MCF 10A (cell line): ENCODE results near the gene DOC2A. TPM values are rescaled to one million over a fixed set of nuclear protein-coding genes. Genes with fewer than 3 reads are reported as not detected.
A peak's percentile ranks its signal among the peaks of the same experiment; 100 is the strongest.
"Not testable (repeated sequence)": the region's sequence is repeated elsewhere in the genome, so short reads cannot be mapped to it uniquely, and the experiment has no call there.

Source experiments
- BruUV-seq: library from RNA; stranded (reverse); fragments of 400-500 nt; replicated peaks from 2 replicates; lab custom pipeline; 2021; lab: Mats Ljungman, UMichigan
- CTCF ChIA-PET: fragments of 300-600 bp; sonication (Branson Sonifier 250); formaldehyde crosslinking; extraction: SDS; loops from one replicate; lab custom pipeline; 2021; ENCODE audit warnings: antibody characterized with exemption, inconsistent platforms; lab: Yijun Ruan, JAX
- POLR2A ChIA-PET: fragments of 300-600, 350-650 bp; sonication (Branson Sonifier 250); formaldehyde crosslinking; extraction: SDS; loops from one replicate; lab custom pipeline; 2020; ENCODE audit warnings: antibody characterized with exemption, inconsistent platforms; lab: Yijun Ruan, JAX
- DNase-seq: peaks from one replicate; pipeline ENCODE4 v3.0.0-alpha.2; 2018; ENCODE audit not compliant: unreplicated experiment
- H3K27ac Mint-ChIP-seq: one replicate; pipeline ENCODE4 v1.8.0; 2022; ENCODE audit warnings: mild to moderate bottlenecking, low read depth, mixed read lengths; ENCODE audit not compliant: unreplicated experiment
- H3K27me3 Mint-ChIP-seq: one replicate; pipeline ENCODE4 v1.8.0; 2022; ENCODE audit warnings: mixed read lengths; ENCODE audit not compliant: insufficient read depth, unreplicated experiment
- H3K36me3 Mint-ChIP-seq: one replicate; pipeline ENCODE4 v1.8.0; 2022; ENCODE audit warnings: mild to moderate bottlenecking, moderate library complexity, mixed read lengths; ENCODE audit not compliant: insufficient read depth, unreplicated experiment
- H3K4me1 Mint-ChIP-seq: one replicate; pipeline ENCODE4 v1.8.0; 2022; ENCODE audit warnings: mixed read lengths; ENCODE audit not compliant: insufficient read depth, unreplicated experiment
- H3K4me3 Mint-ChIP-seq: one replicate; pipeline ENCODE4 v1.8.0; 2022; ENCODE audit warnings: mild to moderate bottlenecking, moderate library complexity, mixed read lengths; ENCODE audit not compliant: unreplicated experiment
- H3K9me3 Mint-ChIP-seq: one replicate; pipeline ENCODE4 v1.8.0; 2022; ENCODE audit warnings: mixed read lengths; ENCODE audit not compliant: unreplicated experiment
- CTCF ChIP-seq: fragments of 200-600 bp; IDR thresholded peaks from one replicate; pipeline ENCODE4 v1.8.0; 2022; ENCODE audit warnings: antibody characterized with exemption, mild to moderate bottlenecking; ENCODE audit not compliant: unreplicated experiment
- intact Hi-C: fragments of 100-400 bp; cut with micrococcal nuclease; formaldehyde crosslinking; loops from 2 replicates; pipeline ENCODE4 v1.14.1; 2022
- total RNA-seq: library from RNA; stranded (reverse); gene quantifications from 2 replicates; pipeline ENCODE4 v1.2.3, GENCODE V29; 2022

The DOC2A gene
- total RNA-seq, 1 experiment from 2014 or later, result 1.2 TPM

- intact Hi-C loops, result loop anchor here (5.0 kb wide), 2 partner anchors 201 to 216 kb away; partner anchors contain the start of genes MAZ and MVP
- H3K4me3 Mint-ChIP-seq, result no peak within 1 kb of the TSS
- no peak for TF ChIP-seq CTCF
Observed at GRCh38 chr16:30022887-30023286, 12.1 kb upstream of the DOC2A start, which contains the start of gene C16orf92. Gene C16orf92, plus strand, starts transcription at chr16:30023198. Its CDS starts 143 bp downstream, at chr16:30023341.

GRCh38 chr16:30018731-30019158, 7.9 kb upstream of the DOC2A start:
- Mint-ChIP-seq H3K36me3 (peaks cover 6% of the 10 kb centered on the region), H3K27ac (no peak overlapping the region), H3K4me3 (no peak overlapping the region), H3K27me3 (no peaks in the 10 kb centered on the region), H3K4me1 (peaks cover 6% of the 10 kb centered on the region), H3K9me3 (no peaks in the 10 kb centered on the region)
- ChIA-PET POLR2A (interaction anchor here (0.6 to 1.5 kb wide), 2 partner anchors 23 to 181 kb away, joined by 3 to 7 read pairs; partner anchors contain the start of genes HIRIP3 and INO80E), CTCF (interaction anchor here (0.5 to 1.8 kb wide), 9 partner anchors 12 to 1413 kb away, joined by 3 to 8 read pairs (median 4); partner anchors contain the start of gene TLCD3B)
- no peak for TF ChIP-seq CTCF
- BruUV-seq, result no TSS peak
- intact Hi-C loops, result no loop called here
- DNase-seq, result peak; percentile 37

More at GRCh38 chr16:30022887-30023286, 12.1 kb upstream of the DOC2A start, which contains the start of gene C16orf92:
- H3K4me1 Mint-ChIP-seq, result peaks cover 6% of the 10 kb centered on the region
- DNase-seq, result no peak
- BruUV-seq, result no TSS peak
- CTCF ChIA-PET, result interaction anchor here (0.6 to 4.0 kb wide), 6 partner anchors 9 to 323 kb away, joined by 3 to 32 read pairs (median 4); partner anchors contain the start of gene TLCD3B
- peaks cover 26% of the 10 kb centered on the region for H3K27me3 Mint-ChIP-seq
- no peaks in the 10 kb centered on the region for H3K36me3 Mint-ChIP-seq
- POLR2A ChIA-PET, result interaction anchor here (1.0 to 1.6 kb wide), 2 partner anchors 9 to 215 kb away, joined by 3 read pairs; no protein-coding TSS in a partner anchor
- no peaks in the 10 kb centered on the region for H3K9me3 Mint-ChIP-seq
- H3K27ac Mint-ChIP-seq, result no peak within 1 kb of the TSS

GRCh38 chr16:30017937-30018336, 7.1 kb upstream of the DOC2A start:
- H3K27ac Mint-ChIP-seq, H3K4me1 Mint-ChIP-seq, H3K36me3 Mint-ChIP-seq, POLR2A ChIA-PET, BruUV-seq, DNase-seq, H3K27me3 Mint-ChIP-seq, H3K4me3 Mint-ChIP-seq, intact Hi-C loops, H3K9me3 Mint-ChIP-seq: not testable (repeated sequence)
- CTCF ChIA-PET, result interaction anchor here (0.6 to 2.1 kb wide), 4 partner anchors 14 to 1414 kb away, joined by 3 to 8 read pairs (median 7); no protein-coding TSS in a partner anchor

- ChIA-PET POLR2A (interaction anchor here (0.7 kb wide), 1 partner anchor 38 kb away, joined by 3 read pairs; no protein-coding TSS in a partner anchor), CTCF (interaction anchor here (0.7 to 2.1 kb wide), 3 partner anchors 12 to 132 kb away, joined by 5 to 8 read pairs (median 5); no protein-coding TSS in a partner anchor)
- intact Hi-C loops, result no loop called here
- Mint-ChIP-seq H3K27me3 (peaks cover 2% of the 10 kb centered on the region), H3K4me3 (no peak overlapping the region), H3K9me3 (no peaks in the 10 kb centered on the region), H3K27ac (no peak overlapping the region), H3K4me1 (peaks cover 6% of the 10 kb centered on the region), H3K36me3 (peaks cover 6% of the 10 kb centered on the region)
- DNase-seq, result no peak
- BruUV-seq, result no TSS peak
- TF ChIP-seq CTCF, result no peak
Observed at GRCh38 chr16:30017277-30017656, 6.4 kb upstream of the DOC2A start.
